ENCODE measurements around the gene LTB4R.

DNA sequence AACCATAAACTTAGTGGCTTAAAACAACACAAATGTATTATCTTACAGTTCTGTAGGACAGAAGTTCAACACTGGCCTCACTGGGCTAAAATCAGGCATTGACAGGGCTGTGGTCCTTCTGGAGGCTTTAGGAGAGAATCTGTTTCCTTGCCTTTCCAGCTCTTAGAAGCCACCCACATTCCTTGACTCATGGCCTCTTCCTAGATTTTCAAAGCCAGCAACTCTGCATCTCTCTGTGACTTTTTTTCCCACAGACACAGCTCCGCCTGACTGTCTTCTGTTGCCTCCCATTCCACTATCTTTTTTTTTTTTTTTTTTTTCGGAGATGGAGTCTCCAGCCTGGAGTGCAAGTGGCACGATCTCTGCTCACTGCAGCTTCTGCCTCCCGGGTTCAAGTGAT, 44.9 kb downstream of the LTB4R start:
- TF ChIP-seq, protein P1, sequence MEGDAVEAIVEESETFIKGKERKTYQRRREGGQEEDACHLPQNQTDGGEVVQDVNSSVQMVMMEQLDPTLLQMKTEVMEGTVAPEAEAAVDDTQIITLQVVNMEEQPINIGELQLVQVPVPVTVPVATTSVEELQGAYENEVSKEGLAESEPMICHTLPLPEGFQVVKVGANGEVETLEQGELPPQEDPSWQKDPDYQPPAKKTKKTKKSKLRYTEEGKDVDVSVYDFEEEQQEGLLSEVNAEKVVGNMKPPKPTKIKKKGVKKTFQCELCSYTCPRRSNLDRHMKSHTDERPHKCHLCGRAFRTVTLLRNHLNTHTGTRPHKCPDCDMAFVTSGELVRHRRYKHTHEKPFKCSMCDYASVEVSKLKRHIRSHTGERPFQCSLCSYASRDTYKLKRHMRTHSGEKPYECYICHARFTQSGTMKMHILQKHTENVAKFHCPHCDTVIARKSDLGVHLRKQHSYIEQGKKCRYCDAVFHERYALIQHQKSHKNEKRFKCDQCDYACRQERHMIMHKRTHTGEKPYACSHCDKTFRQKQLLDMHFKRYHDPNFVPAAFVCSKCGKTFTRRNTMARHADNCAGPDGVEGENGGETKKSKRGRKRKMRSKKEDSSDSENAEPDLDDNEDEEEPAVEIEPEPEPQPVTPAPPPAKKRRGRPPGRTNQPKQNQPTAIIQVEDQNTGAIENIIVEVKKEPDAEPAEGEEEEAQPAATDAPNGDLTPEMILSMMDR (IDR thresholded peaks at IDR 0.05 in 4 of 5, conservative IDR thresholded peaks at IDR 0.05 in 1 of 5): no peak
- no peak for TF ChIP-seq POLR2A (IDR thresholded peaks at IDR 0.05)

All from gastrocnemius medialis (tissue), 4 donors.